Activated naive CD8-positive, alpha-beta T cell treated with anti-CD3 and anti-CD28 coated beads for 36 hours (primary cell): ENCODE results near the gene CGB8. TPM values are rescaled to one million over a fixed set of nuclear protein-coding genes. Genes with fewer than 3 reads are reported as not detected.
A peak's percentile ranks its signal among the peaks of the same experiment; 100 is the strongest.
"Not testable (repeated sequence)": the region's sequence is repeated elsewhere in the genome, so short reads cannot be mapped to it uniquely, and the experiment has no call there.

ENCODE experiments used
- DNase-seq: peaks from one replicate; pipeline ENCODE4 v3.0.0; 2021
- H3K27ac Mint-ChIP-seq: one replicate; pipeline ENCODE4 v1.8.0; 2022; ENCODE audit warnings: mild to moderate bottlenecking, moderate library complexity, mixed read lengths
- H3K27me3 Mint-ChIP-seq: one replicate; pipeline ENCODE4 v1.8.0; 2022; ENCODE audit warnings: mild to moderate bottlenecking, mixed read lengths
- H3K36me3 Mint-ChIP-seq: one replicate; pipeline ENCODE4 v1.8.0; 2021; ENCODE audit warnings: mild to moderate bottlenecking, mixed read lengths
- H3K4me1 Mint-ChIP-seq: one replicate; pipeline ENCODE4 v1.8.0; 2021; ENCODE audit warnings: mixed read lengths
- H3K4me3 Mint-ChIP-seq: one replicate; pipeline ENCODE4 v1.8.0; 2022; ENCODE audit warnings: mild to moderate bottlenecking, moderate library complexity, mixed read lengths
- H3K9me3 Mint-ChIP-seq: one replicate; pipeline ENCODE4 v1.8.0; 2022; ENCODE audit warnings: mixed read lengths
- total RNA-seq, 2 experiments: library from RNA; stranded (reverse); gene quantifications; one replicate each; pipeline ENCODE4 v1.2.3, GENCODE V29; 2021

The CGB8 gene
- total RNA-seq, 2 experiments from 2014 or later = not detected

DNA sequence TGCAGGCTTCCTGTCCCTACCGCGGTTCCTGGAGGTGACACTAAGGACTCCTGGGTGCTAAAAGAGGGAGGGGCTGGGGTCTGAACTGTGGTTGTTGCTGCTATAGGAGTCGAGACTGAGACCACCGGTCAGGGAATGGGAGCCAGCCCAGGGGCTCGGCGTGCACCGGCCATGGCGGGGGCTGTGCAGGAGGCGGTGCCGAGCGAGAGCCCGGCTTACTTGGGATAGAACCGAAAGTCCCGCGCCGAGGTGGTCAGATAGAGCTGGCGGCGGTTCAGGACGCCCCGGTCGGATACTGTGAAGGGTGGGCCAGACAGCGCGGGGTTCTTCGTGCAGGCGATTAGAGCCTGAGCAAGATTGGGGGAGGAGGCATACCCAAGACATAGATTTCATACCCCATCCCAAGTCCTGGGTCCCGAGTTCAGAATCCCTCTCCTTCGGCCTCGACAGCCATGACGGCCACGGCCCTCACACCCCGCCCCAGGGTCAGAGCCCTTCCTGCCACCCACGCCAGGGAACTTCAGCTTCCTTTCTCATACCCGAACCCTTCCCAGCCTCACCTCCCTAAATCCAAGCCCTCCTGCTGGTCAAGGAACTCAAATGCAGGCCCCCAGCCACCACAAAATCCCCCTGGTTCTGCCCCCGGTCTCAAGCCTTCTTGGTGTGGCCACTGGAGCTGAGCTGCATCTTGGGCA is 8.1 kb upstream of the CGB8 start:
- not testable (repeated sequence) for H3K36me3 Mint-ChIP-seq, H3K27ac Mint-ChIP-seq, H3K9me3 Mint-ChIP-seq, DNase-seq
- peaks cover 12% of the 10 kb centered on the region for H3K4me1 Mint-ChIP-seq
- peak overlapping the region; percentile 63 for H3K4me3 Mint-ChIP-seq
- peaks cover 57% of the 10 kb centered on the region for H3K27me3 Mint-ChIP-seq

DNA sequence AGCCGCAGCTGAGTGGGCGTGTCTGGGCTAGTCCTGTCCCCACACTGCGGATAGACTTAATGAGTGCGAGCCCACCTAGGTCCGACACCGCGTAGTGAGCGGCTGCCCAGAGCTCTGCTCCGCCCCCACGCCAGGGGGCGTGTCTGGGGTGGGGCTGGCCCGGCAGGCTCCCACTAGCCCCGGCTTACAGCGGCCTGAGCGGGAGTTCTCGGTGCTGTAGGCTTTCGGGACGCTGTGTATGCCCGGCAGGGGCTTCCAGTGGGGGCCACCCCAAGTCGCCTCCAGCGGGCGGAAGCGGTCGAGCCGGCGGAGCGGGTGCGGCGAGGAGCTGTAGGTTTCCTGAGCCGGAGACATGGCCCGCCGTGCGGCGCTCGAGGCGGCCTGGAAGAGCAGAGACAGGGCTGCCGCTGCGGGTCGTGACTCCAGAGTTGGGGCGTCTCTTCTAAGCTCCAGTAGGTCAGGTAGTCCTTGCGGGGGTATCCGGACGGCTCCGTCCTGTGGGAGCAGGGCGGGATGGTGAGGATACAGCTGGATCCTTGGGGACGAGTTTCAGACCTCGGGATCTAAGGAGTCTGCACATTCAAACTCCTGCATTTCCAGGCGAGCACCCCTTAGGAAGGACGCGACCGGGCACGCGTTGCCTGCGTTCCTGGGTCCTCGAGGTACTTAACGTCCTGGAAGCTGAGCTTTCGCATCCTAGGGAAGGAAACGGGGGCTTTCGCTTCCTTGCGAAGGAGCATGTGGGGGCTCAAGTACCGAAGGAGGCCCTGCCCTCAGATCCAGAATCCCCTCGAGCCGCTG is 7.4 kb upstream of the CGB8 start:
- H3K9me3 Mint-ChIP-seq = no peaks in the 10 kb centered on the region
- peak; percentile 66 for DNase-seq
- H3K27ac Mint-ChIP-seq = no peak overlapping the region
- H3K27me3 Mint-ChIP-seq = peaks cover 51% of the 10 kb centered on the region
- H3K4me3 Mint-ChIP-seq = peak overlapping the region; percentile 63
- no peaks in the 10 kb centered on the region for H3K36me3 Mint-ChIP-seq
- peaks cover 12% of the 10 kb centered on the region for H3K4me1 Mint-ChIP-seq

DNA sequence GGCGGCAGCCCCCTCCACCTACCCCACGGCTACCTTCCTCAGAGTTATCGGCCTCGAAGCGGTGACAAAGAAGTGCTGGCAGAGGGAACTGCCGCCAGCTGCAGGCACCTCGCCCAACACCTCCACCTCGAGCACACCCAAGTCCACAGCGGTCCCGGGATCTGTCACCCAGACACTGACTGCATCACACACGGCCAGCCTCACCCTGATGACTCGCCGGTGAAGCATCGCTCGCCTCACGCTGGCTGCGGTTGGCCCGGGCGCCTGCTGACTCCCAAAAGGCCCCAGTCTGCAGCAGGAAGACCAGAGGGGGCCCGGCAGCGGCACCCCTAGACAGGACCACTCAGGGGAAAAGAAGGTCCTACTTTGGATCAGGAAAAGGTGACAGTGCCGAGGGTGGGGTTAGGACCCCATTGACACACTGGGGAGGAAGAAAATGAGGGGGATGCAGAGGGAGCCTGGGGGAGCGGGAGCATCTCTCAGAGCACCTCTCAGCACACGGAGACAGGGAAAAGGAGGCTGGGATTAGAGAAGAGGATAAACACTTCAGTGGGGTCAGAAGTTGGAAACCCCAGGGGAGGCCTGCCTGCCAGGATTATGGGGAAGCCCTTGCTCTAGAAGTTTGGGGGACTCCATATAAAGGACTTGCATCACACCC is 1.6 kb upstream of the CGB8 start:
- not testable (repeated sequence) for DNase-seq, H3K27me3 Mint-ChIP-seq, H3K4me1 Mint-ChIP-seq, H3K9me3 Mint-ChIP-seq, H3K4me3 Mint-ChIP-seq, H3K27ac Mint-ChIP-seq, H3K36me3 Mint-ChIP-seq

DNA sequence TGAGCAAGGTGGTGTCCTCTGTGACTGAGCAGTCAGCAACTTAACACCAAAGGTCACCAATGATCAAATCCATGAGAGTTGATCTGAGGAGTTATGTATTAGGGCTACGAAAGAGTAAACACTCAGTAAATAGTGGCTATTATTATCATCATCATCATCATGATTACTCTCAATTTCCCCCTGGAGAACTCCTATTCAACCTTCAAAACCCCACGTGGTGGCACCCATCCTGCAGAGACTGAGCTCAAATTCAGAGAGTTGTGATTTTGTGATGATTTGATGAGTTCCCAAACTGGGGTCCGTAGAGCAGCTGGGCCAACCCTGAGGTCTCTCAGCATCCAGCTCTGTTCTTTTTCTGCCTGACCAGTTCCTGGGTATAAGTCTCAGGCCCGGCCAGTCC is 923 bp upstream of the CGB8 start:
- H3K4me3 Mint-ChIP-seq, H3K27ac Mint-ChIP-seq, DNase-seq, H3K9me3 Mint-ChIP-seq, H3K4me1 Mint-ChIP-seq, H3K27me3 Mint-ChIP-seq, H3K36me3 Mint-ChIP-seq: not testable (repeated sequence)

DNA sequence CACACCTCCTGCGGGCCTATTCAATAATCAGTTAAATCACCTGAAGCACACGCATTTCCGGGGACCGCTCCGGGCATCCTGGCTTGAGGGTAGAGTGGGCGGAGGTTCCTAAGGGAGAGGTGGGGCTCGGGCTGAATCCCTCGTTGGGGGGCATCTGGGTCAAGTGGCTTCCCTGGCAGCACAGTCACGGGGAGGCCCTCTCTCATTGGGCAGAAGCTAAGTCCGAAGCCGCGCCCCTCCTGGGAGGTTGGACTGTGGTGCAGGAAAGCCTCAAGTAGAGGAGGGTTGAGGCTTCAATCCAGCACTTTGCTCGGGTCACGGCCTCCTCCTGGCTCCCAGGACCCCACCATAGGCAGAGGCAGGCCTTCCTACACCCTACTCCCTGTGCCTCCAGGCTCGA is 5.4 kb downstream of the CGB8 start, which contains the start of gene CGB5:
Gene CGB5 (plus strand): TSS at position 301 of the 400 bp plus-strand sequence. CDS start 362 bp downstream, outside the sequence.
- H3K4me1 Mint-ChIP-seq, H3K36me3 Mint-ChIP-seq, H3K4me3 Mint-ChIP-seq, H3K9me3 Mint-ChIP-seq, H3K27me3 Mint-ChIP-seq, H3K27ac Mint-ChIP-seq, DNase-seq: not testable (repeated sequence)

DNA sequence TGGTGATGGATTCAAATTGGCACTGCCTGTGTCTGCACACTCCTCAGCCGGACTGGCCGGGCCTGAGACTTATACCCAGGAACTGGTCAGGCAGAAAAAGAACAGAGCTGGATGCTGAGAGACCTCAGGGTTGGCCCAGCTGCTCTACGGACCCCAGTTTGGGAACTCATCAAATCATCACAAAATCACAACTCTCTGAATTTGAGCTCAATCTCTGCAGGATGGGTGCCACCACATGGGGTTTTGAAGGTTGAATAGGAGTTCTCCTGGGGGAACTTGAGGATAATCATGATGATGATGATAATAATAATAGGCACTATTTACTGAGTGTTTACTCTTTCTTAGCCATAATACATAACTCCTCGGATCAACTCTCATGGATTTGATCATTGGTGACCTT is 6.2 kb downstream of the CGB8 start:
- not testable (repeated sequence) for H3K27ac Mint-ChIP-seq, H3K36me3 Mint-ChIP-seq, H3K4me3 Mint-ChIP-seq, H3K9me3 Mint-ChIP-seq, DNase-seq, H3K4me1 Mint-ChIP-seq, H3K27me3 Mint-ChIP-seq

DNA sequence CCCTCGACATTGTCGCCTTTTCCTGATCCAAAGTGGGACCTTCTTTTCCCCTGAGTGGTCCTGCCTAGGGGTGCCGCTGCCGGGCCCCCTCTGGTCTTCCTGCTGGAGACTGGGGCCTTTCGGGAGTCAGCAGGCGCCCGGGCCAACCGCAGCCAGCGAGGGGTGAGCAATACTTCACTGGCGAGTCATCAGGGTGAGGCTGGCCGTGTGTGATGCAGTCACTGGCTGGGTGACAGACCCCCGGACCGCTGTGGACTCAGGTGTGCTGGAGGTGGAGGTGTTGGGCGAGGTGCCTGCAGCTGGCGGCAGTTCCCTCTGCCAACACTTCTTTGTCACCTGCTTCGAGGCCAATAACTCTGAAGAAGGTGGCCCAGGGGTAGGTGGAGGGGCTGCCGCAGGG is 6.7 kb downstream of the CGB8 start:
- Mint-ChIP-seq H3K9me3 (no peaks in the 10 kb centered on the region), H3K27me3 (no peaks in the 10 kb centered on the region)

DNA sequence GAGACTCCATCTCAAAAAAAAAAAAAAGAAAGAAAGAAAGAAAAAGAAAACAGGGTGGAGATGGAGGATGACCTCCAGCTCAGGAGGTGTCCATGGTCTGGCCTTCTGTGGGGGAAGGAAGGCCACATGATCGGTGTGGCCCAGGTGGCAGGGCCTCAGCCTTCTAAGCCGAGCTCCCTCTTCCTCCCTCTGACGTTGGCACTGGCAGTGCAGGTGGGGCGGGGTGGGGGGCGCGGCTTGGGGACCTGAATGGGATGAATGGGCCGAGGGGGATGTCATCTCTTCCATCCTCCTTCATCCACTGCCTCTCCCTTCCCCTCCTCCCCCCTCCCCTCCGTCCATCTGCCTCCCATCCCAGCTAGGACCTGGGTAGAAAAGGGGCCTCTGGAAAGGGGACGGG is 9.2 kb downstream of the CGB8 start:
- not testable (repeated sequence) for H3K4me3 Mint-ChIP-seq, H3K36me3 Mint-ChIP-seq, DNase-seq, H3K27ac Mint-ChIP-seq, H3K27me3 Mint-ChIP-seq, H3K9me3 Mint-ChIP-seq, H3K4me1 Mint-ChIP-seq

More for the DNA sequence above, 6.7 kb downstream of the CGB8 start:
- Mint-ChIP-seq H3K36me3 (no peaks in the 10 kb centered on the region), H3K4me1 (no peaks in the 10 kb centered on the region), H3K4me3 (no peak overlapping the region), H3K27ac (no peak overlapping the region)
- DNase-seq = no peak

DNA sequence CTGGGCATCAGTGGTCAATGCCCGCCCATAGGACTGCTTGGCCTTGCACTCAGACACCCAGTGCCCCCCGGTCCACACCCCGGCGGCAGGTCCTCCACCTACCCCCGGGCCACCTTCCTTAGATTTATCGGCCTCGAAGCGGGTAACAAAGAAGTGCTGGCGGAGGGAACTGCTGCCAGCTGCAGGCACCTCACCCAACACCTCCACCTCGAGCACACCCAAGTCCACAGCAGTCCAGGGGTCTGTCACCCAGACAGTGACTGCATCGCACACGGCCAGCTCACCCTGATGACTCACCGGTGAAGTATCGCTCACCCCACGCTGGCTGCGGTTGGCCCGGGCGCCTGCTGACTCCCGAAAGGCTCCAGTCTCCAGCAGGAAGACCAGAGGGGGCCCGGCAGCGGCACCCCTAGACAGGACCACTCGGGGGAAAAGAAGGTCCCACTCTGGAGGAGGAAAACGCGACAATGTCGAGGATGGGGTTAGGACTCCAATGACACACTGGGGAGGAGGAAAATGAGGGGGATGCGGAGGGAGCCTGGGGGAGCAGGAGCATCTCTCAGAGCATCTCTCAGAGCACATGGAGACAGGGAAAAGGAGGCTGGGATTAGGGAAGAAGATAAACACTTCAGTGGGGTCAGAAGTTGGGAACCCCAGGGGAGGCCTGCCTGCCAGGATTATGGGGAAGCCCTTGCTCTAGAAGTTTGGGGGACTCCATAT is 10.2 kb downstream of the CGB8 start:
- H3K27ac Mint-ChIP-seq, H3K27me3 Mint-ChIP-seq, H3K36me3 Mint-ChIP-seq, DNase-seq, H3K9me3 Mint-ChIP-seq, H3K4me3 Mint-ChIP-seq, H3K4me1 Mint-ChIP-seq: not testable (repeated sequence)

DNA sequence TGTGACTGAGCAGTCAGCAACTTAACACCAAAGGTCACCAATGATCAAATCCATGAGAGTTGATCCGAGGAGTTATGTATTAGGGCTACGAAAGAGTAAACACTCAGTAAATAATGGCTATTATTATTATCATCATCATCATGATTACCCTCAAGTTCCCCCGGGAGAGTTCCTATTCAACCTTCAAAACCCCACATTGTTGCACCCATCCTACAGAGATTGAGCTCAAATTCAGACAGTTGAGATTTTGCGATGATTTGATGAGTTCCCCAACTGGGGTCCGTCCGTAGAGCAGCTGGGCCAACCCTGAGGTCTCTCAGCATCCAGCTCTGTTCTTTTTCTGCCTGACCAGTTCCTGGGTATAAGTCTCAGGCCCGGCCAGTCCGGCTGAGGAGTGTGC is 10.8 kb downstream of the CGB8 start:
- not testable (repeated sequence) for H3K27ac Mint-ChIP-seq, H3K27me3 Mint-ChIP-seq, H3K4me3 Mint-ChIP-seq

DNA sequence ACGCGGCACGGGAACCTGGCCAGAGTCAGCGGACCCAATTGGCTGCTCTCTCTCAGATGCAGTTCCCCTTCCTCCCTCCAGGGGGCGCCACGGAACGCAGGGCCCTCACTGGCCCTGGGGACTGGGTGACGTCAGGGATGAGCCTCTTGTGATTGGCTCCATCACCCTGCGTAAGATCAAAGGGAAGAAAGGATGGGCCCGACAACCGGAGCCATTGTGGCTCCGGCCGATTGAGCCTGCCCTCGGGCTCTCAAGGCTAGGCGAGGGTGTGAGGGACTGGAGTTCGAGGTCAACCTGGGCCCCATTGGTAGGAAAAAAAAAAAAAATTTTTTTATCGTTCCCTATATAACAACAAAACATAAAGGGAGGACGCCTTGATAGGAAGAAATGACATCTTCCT is 12.1 kb downstream of the CGB8 start, which contains the start of gene CGB1:
Gene CGB1 (minus strand): TSS at position 81 of the 400 bp plus-strand sequence. CDS start 184 bp downstream, outside the sequence.
- H3K36me3 Mint-ChIP-seq, H3K27me3 Mint-ChIP-seq, H3K4me3 Mint-ChIP-seq, H3K9me3 Mint-ChIP-seq, H3K4me1 Mint-ChIP-seq, H3K27ac Mint-ChIP-seq: not testable (repeated sequence)
- peak; percentile 71 for DNase-seq

More for the DNA sequence above, 10.8 kb downstream of the CGB8 start:
- not testable (repeated sequence) for DNase-seq, H3K36me3 Mint-ChIP-seq, H3K4me1 Mint-ChIP-seq, H3K9me3 Mint-ChIP-seq

DNA sequence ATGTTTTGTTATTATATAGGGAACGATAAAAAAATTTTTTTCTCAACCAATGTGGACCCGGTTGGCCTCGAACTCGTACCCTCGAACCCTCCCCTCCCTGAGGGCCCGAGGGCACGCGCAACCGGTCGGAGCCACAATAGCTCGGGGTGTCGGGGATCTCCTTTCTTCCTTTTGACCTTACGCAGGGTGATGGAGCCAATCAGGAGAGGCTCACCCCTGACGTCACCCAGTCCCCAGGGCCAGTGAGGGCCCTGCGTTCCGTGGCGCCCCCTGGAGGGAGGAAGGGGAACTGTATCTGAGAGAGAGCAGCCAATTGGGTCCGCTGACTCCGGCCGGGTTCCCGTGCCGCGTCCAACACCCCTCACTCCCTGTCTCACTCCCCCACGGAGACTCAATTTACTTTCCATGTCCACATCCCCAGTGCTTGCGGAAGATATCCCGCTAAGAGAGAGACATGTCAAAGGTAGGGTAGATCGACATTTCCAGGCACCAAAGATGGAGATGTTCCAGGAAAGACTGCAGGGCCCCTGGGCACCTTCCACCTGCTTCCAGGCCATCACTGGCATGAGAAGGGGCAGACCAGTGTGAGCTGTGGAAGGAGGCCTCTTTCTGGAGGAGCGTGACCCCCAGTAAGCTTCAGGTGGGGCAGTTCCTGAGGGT is 17.1 kb downstream of the CGB8 start, which contains the start of gene CGB2:
Gene CGB2 (plus strand): TSS at position 249 of the 660 bp plus-strand sequence. CDS start 206 bp downstream, at position 455.
- H3K4me1 Mint-ChIP-seq, H3K9me3 Mint-ChIP-seq, H3K36me3 Mint-ChIP-seq: not testable (repeated sequence)
- peak within 1 kb of the TSS; percentile 19 for H3K4me3 Mint-ChIP-seq
- peak within 1 kb of the TSS; percentile 68 for H3K27ac Mint-ChIP-seq
- DNase-seq = peak; percentile 78
- H3K27me3 Mint-ChIP-seq = peaks cover 10% of the 10 kb centered on the region

DNA sequence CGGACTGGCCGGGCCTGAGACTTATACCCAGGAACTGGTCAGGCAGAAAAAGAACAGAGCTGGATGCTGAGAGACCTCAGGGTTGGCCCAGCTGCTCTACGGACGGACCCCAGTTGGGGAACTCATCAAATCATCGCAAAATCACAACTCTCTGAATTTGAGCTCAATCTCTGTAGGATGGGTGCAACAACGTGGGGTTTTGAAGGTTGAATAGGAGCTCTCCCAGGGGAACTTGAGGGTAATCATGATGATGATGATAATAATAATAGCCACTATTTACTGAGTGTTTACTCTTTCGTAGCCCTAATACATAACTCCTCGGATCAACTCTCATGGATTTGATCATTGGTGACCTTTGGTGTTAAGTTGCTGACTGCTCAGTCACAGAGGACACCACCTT is 18.6 kb downstream of the CGB8 start:
- not testable (repeated sequence) for H3K36me3 Mint-ChIP-seq, H3K4me1 Mint-ChIP-seq, H3K27ac Mint-ChIP-seq, H3K27me3 Mint-ChIP-seq, DNase-seq, H3K4me3 Mint-ChIP-seq, H3K9me3 Mint-ChIP-seq

DNA sequence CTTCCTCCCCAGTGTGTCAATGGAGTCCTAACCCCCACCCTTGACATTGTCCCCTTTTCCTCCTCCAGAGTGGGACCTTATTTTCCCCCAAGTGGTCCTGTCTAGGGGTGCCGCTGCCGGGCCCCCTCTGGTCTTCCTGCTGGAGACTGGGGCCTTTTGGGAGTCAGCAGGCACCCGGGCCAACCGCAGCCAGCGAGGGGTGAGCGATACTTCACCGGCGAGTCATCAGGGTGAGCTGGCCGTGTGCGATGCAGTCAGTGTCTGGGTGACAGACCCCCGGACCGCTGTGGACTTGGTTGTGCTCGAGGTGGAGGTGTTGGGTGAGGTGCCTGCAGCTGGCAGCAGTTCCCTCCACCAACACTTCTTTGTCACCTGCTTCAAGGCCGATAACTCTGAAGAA is 19.2 kb downstream of the CGB8 start:
- not testable (repeated sequence) for DNase-seq, H3K27me3 Mint-ChIP-seq, H3K4me1 Mint-ChIP-seq, H3K27ac Mint-ChIP-seq, H3K4me3 Mint-ChIP-seq, H3K9me3 Mint-ChIP-seq, H3K36me3 Mint-ChIP-seq
